NK-92 treated with Interleukin-12 subunit alpha and Interleukin-12 subunit beta, amount 100 ng/mL, for 24 hours (cell line): Measurements from ENCODE around the gene PLBD2.

Source experiments
- DNase-seq: peaks from one replicate; lab custom pipeline; 2025; lab: John Stamatoyannopoulos, UW

PLBD2 gene, protein sequence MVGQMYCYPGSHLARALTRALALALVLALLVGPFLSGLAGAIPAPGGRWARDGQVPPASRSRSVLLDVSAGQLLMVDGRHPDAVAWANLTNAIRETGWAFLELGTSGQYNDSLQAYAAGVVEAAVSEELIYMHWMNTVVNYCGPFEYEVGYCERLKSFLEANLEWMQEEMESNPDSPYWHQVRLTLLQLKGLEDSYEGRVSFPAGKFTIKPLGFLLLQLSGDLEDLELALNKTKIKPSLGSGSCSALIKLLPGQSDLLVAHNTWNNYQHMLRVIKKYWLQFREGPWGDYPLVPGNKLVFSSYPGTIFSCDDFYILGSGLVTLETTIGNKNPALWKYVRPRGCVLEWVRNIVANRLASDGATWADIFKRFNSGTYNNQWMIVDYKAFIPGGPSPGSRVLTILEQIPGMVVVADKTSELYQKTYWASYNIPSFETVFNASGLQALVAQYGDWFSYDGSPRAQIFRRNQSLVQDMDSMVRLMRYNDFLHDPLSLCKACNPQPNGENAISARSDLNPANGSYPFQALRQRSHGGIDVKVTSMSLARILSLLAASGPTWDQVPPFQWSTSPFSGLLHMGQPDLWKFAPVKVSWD

GRCh38 chr12:113358381-113359132, at the start of gene PLBD2:
PLBD2 (plus strand) TSS chr12:113358587; CDS start chr12:113358601, 14 bp downstream.
- no peak for DNase-seq

- DNase-seq, result no peak
Observed at GRCh38 chr12:113310489-113310888, 47.9 kb upstream of the PLBD2 start.

DNA sequence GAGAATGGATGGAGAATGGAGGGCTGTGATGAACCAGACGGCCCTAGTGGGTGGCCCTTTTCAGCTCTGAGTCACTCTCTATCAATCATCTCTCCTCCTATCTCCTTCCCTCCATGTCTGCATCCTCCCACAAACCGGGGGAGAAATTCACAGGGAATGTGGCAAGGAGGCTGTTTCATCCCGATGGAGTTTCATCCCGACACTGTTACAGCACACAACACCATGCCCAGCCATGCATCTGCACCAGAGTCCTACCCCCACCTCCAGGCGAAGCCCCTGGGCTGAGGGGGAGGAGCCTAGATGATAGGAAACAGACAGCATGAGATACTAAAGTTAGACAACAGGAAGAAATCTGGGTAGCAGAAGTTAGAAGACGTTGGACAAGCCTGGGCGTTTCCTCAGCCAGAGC, 44.3 kb upstream of the PLBD2 start:
- DNase-seq, result no peak

DNA sequence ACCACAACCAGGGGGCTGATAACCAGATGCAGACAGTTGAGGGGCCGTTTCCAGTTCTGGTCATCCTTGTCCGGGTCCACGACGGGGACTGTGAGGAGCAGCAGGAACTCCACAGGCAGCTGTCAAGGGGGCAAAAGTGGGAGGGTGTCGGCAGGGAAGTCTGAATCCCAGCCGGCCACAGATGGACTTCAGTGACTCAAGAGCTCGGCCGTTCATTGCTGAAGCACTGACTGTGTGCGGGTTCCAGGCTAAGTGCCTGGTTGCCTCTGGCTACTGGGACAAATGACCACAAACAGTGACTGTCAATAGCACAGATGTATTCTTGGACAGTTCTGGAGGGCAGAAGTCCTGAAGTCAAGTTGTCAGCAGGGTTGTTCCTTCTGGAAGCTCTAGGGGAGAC, 43.0 kb upstream of the PLBD2 start:
- no peak for DNase-seq

GRCh38 chr12:113316155-113316554, 42.2 kb upstream of the PLBD2 start:
- DNase-seq, result no peak

DNA sequence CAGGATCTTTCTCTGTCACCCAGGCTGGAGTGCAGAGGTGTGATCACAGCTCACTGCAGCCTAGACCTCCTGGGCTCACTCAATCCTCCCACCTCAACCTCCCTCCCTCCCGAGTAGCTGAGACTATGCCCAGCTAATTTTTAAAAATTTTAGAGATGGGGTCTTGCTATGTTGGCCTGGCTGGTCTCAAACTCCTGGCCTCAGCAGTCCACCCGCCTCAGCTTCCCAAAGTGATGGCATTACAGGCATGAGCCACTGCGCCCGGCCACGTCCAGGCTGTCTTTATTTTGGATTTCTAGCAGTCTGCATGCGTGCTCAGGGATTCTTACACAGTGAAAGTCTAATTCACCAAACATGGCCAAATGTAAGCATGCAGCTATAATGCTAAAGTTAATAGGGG, 41.3 kb upstream of the PLBD2 start:
- DNase-seq, result no peak

DNA sequence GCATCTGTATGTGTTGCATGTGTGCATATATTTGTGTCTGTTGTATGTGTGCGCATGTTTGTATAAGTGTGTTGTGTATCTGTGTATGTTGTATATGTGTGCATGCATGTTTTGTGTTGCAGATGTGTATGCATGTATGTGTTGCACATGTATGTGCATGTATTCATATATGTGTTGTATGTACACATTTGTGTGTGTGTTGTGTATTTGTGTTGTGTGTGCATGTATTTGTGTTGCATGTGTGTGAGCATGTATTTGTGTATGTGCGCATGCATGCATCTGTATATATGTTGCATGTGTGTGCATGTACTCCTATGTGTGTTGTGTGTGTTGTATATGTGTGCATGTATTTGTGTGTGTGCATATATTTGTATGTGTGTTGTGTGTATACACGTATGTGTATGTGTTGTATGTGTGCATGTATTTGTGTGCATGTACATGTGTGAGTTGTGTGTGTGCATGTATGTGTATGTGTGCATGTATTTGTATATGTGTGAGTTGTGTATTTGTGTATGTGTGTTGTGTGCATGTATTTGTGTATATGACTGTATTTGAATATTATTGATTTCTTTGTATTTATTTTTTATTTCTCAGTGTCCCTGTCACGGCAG, 40.2 kb upstream of the PLBD2 start:
- no peak for DNase-seq

DNA sequence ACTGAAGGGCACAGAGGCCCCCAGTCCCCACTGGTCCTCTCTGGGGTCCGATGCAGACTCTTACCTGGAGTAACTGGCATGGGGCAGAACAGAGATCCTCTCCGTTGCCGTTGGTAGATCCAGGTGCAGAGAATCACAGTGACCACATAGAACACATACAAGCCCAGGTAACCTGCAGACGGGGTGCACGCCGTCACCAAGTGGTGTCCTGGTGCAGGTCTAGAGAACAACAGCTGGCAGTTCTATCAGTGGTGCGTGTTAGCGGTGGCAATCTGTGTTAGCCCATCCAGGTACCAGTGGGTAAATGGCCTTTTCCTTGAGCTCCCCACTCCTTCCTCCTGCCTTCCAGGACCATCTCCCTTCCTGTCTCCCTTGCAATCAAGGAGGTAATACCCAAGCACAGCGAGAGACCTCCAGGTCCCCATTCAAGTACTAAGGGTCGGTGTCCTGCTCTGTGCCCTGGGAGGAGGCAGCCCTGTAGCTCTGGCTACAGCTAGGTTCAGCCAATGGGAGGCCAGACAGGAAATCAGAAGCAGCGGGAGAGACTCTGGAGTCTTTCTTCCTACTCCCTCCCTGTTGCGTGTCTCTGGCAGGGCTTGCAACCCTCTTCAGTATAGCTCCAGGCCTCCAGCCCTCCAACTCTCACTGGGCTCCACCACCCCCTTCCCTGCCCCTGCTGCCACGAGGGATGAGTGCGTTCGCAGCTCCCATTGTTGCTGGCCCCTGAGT, 39.3 kb upstream of the PLBD2 start:
- no peak for DNase-seq

- no peak for DNase-seq
Observed at GRCh38 chr12:113320401-113320800, 38.0 kb upstream of the PLBD2 start.

GRCh38 chr12:113322343-113322742, 36.0 kb upstream of the PLBD2 start:
- no peak for DNase-seq

- DNase-seq, result no peak
Observed at GRCh38 chr12:113325916-113326315, 32.5 kb upstream of the PLBD2 start.

DNA sequence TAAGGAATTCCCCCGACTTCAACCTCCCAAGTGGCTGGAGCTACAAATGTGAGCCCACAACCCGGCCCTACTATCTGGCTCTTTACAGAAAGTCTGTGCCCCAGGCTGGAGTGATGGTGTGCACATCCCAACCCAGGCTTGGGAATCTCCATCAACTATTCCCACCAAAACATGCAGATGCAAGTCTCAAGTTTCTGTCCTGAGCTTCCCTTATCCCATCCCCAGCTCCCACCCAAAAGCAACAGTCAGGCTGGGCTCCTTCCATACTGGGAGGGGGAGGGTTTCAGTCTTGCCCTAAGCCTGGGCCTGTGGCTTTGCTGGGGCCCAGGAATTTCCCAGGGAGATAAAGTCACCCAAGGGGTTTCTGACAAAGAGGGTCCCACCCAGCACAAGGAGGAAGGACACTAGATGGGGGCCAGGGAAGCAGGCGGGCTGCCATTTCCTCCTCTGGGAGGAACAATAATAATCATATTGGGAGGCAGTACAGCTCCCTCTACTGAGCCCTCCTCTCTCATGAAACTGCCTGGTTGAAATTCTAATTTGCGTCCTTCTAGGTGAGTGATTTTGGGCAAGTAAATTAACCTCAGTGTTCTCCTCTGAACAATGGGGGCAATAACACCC, 31.5 kb upstream of the PLBD2 start:
- DNase-seq, result no peak

DNA sequence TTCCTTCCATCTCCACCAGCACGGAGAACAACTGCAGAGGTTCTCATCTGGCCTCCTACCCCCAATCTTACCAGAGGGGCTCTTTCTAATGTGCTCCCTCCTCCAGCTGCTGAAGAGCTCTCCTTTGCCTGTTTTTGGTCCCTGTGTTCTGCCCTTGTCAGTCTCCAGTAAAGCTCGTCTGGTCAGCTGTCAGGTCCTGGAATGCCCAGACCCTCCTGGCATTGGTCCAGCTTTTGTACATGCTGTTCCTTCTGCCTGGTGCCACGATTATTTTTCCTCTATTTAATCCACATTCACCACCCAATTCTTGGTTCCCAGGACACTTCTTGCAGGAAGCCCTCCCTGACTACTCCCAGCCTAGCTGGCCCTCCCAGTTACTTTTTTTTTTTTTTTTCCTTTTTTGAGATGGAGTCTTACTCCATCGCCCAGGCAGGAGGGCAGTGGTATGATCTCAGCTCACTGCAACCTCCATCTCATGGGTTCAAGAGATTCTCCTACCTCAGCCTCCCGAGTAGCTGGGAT, 30.0 kb upstream of the PLBD2 start:
- DNase-seq, result no peak

DNA sequence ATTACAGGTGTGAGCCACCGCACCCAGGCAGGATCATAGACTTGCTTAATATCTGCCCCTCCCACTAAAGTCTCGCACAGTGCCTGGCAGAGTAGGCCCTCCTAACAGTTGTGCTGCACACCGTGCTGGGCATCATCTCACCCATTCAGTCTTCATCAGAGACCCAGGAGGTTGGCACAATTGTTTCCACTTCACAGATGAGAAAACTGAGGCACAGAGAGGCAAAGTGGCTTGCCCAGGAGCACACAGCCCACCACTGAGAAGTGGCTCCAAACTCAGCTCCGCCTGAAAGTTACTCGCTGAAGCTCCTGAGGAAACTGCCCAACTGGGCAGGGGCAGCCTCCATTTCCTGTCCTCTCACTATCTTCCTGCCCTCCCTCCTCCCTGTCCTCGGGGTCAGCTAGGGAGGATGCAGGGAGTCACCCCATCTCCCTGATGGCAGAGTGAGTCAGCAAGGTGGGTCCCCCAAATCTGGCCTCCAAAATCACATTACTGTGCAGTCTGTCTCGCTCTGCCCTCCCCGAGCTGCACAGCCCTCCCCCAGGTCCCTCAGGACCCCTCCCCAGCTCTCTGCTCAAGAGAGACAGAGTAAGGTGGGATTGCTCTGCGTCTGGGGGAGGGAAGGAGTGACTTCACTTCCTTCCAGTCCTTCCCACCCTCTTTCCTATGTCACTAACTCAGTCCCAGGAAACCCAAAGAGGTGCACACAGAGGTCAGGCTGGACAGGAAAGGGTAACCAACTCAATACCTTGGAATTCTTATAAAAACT, 29.2 kb upstream of the PLBD2 start:
- no peak for DNase-seq

- no peak for DNase-seq
Observed at GRCh38 chr12:113329791-113330417, 28.5 kb upstream of the PLBD2 start.

DNA sequence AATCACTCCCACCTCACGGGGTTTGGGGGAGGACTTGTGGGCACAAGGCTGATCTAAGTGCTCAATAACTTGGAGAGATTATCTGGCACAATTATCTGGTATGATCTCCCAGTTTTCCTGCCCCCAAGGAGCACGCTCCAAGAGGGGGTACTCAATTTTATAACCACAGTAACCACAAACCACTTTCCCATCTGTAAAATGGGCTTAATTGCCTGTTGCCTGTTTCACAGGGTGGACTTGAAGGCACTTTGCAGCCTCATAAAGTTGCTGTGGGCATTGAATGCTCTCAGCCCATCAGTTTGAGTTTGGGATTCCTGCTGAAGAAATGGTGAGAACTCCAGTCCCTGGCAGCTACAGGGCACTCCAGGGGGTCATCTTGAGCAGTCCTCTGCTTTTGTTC, 27.9 kb upstream of the PLBD2 start:
- DNase-seq, result no peak

- no peak for DNase-seq
Observed at GRCh38 chr12:113332688-113333417, 25.5 kb upstream of the PLBD2 start.

- DNase-seq, result no peak
Observed at GRCh38 chr12:113333418-113333750, 25.0 kb upstream of the PLBD2 start.
